Choroid plexus epithelial cell (primary cell): ENCODE data around the gene CMPK2.
A peak's percentile ranks its signal among the peaks of the same experiment; 100 is the strongest.

ENCODE experiments used
- DNase-seq: peaks from one replicate; pipeline ENCODE4 v3.0.0-alpha.2; 2010; ENCODE audit warnings: low read depth
- H3K4me3 ChIP-seq: 2 replicates; pipeline ENCODE4 v1.5.1; 2011; ENCODE audit warnings: low read depth, mild to moderate bottlenecking, control low read depth, low read length, moderate library complexity
- CTCF ChIP-seq: conservative IDR thresholded peaks from 2 replicates; pipeline ENCODE4 v1.5.1; 2011; ENCODE audit warnings: low read depth, mild to moderate bottlenecking, control low read depth, inconsistent platforms, low read length, moderate library complexity

The CMPK2 gene

GRCh38 chr2:6887751-6888192 lies 22.1 kb upstream of the CMPK2 start:
- no peak for TF ChIP-seq CTCF
- no peak overlapping the region for H3K4me3 ChIP-seq
- no peak for DNase-seq

GRCh38 chr2:6885968-6886367 lies 20.3 kb upstream of the CMPK2 start:
- TF ChIP-seq CTCF: no peak
- DNase-seq: no peak
- H3K4me3 ChIP-seq: no peak overlapping the region

GRCh38 chr2:6885551-6885950 lies 19.8 kb upstream of the CMPK2 start:
- no peak for TF ChIP-seq CTCF
- no peak overlapping the region for H3K4me3 ChIP-seq
- no peak for DNase-seq

GRCh38 chr2:6883448-6884122 lies 17.9 kb upstream of the CMPK2 start:
- peak; percentile 12 for DNase-seq
- TF ChIP-seq CTCF: no peak
- no peak overlapping the region for H3K4me3 ChIP-seq

GRCh38 chr2:6881516-6881915 lies 15.8 kb upstream of the CMPK2 start:
- no peak for DNase-seq
- no peak overlapping the region for H3K4me3 ChIP-seq
- TF ChIP-seq CTCF: no peak

- no peak for TF ChIP-seq CTCF
- DNase-seq: no peak
- no peak overlapping the region for H3K4me3 ChIP-seq
Measured at GRCh38 chr2:6881046-6881445, 15.3 kb upstream of the CMPK2 start.

- peak; percentile 16 for DNase-seq
- no peak for TF ChIP-seq CTCF
- H3K4me3 ChIP-seq: no peak overlapping the region
Measured at GRCh38 chr2:6880200-6880733, 14.6 kb upstream of the CMPK2 start.
